Activated gamma-delta T cell treated with Interleukin-2 at 50 U/mL for 16 hours (primary cell): ENCODE results near the gene ARHGAP22.

Experiments
- DNase-seq: peaks from one replicate; pipeline ENCODE4 v3.0.0-alpha.2; 2020

ARHGAP22 gene

DNA sequence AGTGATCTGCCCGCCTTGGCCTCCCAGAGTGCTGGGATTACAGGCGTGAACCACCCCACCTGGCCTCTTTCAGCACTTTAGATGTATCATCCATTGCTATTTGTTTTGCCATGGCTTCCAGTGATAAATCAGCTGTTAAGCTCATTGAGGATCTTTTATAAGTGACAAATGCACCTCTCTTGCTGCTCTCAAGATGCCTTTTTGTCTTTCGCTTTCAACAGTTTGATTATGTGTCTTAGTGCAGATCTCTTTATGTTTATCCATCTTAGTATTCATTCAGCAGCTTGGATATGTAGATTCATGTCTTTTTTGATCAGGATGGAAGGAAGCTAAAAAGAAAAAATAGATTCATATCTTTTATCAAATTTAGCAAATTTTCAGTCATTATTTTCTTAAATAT, 192.8 kb downstream of the ARHGAP22 start:
- no peak for DNase-seq

DNA sequence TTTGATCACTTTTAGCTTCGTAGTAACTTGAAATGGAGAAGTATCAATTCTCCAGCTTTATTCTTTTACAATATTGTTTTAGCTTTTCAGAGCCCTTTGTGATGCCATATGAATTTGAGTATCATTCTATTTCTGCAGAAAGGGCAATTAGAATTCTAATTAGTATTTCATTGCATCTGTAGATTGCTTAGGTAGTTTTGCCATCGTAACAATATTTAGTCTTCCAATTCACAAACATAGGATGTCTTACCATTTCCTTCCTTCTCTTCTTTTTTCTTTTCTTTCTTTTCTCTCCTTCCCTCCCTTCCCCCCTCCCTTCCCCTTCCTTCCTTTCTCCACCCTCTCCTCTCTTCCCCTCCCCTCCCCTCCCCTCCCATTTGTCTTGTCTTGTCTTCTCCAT, 193.4 kb downstream of the ARHGAP22 start:
- no peak for DNase-seq

GRCh38 chr10:48410503-48410902, 194.4 kb downstream of the ARHGAP22 start:
- no peak for DNase-seq

DNA sequence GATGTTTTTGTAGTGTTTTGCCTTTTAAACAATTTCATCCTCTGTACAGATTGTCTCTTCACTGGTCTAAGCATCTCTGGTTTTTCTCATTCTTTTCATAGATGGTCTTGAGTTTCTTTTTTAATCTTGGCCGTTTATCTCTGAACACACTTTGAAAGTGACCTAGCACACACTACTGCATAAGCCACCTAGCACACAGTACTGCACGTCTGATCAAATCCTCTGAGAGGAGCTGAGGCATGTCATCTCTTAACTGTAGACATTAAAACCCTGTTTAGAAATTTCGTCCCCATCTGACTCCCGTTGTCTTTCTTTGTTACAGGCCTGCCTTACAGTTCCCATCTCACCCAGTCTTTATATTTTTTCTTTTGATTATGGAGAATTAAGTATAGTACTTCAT, 198.2 kb downstream of the ARHGAP22 start:
- DNase-seq: no peak

DNA sequence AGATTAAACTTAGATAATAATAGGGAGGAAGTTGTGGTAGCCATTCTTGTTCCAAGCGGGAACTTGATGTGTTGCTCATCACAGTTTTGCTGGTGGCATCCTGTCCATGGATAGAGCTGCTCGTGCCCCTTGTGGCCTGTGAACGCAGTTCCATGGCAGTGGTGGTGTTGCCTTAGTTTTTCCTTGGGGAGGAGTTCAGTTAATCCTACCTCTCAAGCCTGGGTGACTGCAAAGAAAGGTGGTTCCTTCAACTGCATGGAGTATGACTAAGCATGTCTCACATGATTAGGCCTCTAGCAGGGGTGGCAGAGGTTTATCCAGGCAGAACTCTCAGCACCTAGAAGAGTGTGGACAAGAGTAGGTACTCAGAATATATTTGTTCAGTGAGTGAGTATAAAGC, 198.7 kb downstream of the ARHGAP22 start:
- DNase-seq: no peak

DNA sequence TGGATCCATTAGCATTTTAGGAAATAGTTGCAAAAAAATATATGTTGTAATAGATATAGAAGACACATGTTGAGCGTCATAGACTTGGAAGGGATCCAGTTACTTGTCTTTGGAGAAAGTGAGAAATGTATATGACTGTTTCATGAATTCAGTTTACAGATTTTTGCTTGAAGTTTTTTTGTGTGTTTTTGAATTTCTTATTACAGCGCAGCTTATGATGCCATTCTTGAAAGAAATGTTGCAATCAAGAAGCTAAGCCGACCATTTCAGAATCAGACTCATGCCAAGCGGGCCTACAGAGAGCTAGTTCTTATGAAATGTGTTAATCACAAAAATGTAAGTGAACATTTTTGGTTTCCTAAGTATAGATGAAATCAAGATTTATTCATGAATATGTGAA, 200.2 kb downstream of the ARHGAP22 start:
- no peak for DNase-seq

DNA sequence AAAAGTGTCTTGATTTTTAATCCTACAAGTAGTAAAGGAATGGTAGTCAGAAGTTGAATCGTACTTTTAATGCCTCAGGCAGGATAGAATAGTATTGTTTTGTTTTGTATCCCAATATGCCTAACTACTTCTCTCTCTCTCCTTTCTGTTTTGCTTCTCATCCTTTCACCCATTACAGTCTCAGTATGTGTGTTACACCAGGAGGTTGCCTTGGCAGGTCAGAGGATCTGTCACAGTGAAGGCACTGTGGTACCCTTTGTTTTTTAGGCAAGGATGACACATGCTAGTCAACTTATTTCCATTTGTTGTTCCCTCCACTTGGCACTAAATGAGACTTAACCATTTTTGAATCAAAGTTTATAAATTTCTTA, 204.0 kb downstream of the ARHGAP22 start:
- DNase-seq: no peak

DNA sequence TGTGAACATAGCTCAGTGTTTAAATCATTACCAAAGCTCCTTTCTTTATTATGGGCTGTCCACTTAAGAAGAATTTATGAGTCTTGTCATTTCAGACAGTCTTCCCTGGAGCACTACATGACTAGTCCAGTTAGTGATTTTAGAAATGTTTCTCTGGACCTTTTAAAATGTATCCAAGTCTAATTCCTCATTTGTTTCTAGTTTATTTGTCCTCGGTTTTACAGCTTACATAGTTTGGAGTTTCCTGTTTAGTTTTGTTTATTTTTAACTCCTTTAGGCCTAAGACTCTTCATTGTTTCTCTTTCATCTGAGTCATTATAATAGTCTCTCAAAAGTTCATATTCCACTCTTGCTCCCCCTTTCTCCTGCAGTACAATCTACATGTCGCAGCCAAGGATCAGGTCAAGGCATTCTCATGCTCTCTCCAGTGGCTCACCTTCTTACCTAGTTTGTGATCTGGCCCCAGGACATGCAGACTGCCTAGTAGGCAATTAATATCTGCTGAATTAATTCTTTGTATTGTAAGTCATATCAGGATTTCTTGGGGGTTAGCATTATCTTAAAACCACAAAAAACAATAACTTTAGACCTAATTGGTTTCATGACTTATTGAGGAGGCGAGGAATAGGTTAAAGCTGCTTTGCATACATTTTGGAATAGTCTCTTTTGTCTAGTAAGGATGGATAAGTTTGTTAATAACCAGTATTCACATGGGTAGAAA, 204.6 kb downstream of the ARHGAP22 start:
- DNase-seq: no peak

GRCh38 chr10:48399551-48399950, 205.3 kb downstream of the ARHGAP22 start:
- no peak for DNase-seq

GRCh38 chr10:48399056-48399541, 205.8 kb downstream of the ARHGAP22 start:
- DNase-seq: no peak

DNA sequence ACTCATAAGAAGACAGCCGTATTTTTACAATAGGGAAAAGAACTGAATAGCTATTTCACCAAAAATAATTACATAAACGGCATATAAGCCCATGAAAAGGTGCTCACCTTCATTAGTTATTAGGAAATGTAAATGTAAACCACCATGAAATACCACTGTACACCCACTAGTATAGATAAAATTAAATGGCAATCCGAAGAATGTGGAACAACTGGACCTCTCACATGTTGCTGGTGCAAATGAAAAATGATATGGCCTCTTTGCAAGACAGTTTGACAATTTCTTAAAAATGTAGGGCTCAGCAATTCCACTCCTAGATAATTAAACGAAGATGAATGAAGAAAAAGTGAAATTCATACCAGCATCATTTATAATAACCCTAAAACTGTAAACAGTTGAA, 206.6 kb downstream of the ARHGAP22 start:
- DNase-seq: no peak
